Liver (tissue), 9 donors: ENCODE data around the gene RAB32. TPM values are rescaled to one million over a fixed set of nuclear protein-coding genes. Genes with fewer than 3 reads are reported as not detected.

Experiments
- DNase-seq: peaks from one replicate; pipeline ENCODE4 v3.0.0-alpha.2; 2017; ENCODE audit warnings: low spot score
- H3K27ac ChIP-seq, 2 donors: one replicate each; pipeline ENCODE4 v1.7.0; 2013; ENCODE audit warnings: inconsistent platforms in 2 of 2, low read length in 2 of 2, control low read depth in 1 of 2, low read depth in 1 of 2, mild to moderate bottlenecking in 1 of 2
- H3K27me3 ChIP-seq, 4 donors: one replicate each; pipeline versions ENCODE4 v1.6.1 to v1.7.0; 2013; ENCODE audit warnings: low read length in 3 of 4, inconsistent platforms in 1 of 4, mild to moderate bottlenecking in 1 of 4, moderate library complexity in 1 of 4; ENCODE audit not compliant: control insufficient read depth in 4 of 4, insufficient read depth in 4 of 4
- H3K36me3 ChIP-seq, 4 donors: one replicate each; pipeline versions ENCODE4 v1.6.1 to v1.7.0; 2013; ENCODE audit warnings: low read length in 3 of 4, mild to moderate bottlenecking in 3 of 4, low read depth in 1 of 4, moderate library complexity in 1 of 4; ENCODE audit not compliant: control insufficient read depth in 4 of 4, insufficient read depth in 3 of 4
- H3K4me1 ChIP-seq, 4 donors: one replicate each; pipeline versions ENCODE4 v1.6.1 to v1.7.0; 2013; ENCODE audit warnings: low read length in 3 of 4, mild to moderate bottlenecking in 3 of 4, moderate library complexity in 1 of 4; ENCODE audit not compliant: control insufficient read depth in 4 of 4, insufficient read depth in 4 of 4
- H3K4me3 ChIP-seq, 3 donors: one replicate each; pipeline versions ENCODE4 v1.6.1 to v1.7.0; 2013; ENCODE audit warnings: low read length in 3 of 3, control low read depth in 1 of 3, low read depth in 1 of 3, mild to moderate bottlenecking in 1 of 3
- H3K9ac ChIP-seq, 2 donors: one replicate each; pipeline ENCODE4 v1.7.0; 2013; ENCODE audit warnings: low read length in 2 of 2, mild to moderate bottlenecking in 2 of 2, moderate library complexity in 2 of 2, control low read depth in 1 of 2, low read depth in 1 of 2
- H3K9me3 ChIP-seq, 4 donors: one replicate each; pipeline versions ENCODE4 v1.6.1 to v1.7.0; 2013; ENCODE audit warnings: low read length in 3 of 4; ENCODE audit not compliant: control insufficient read depth in 4 of 4
- ATF3 ChIP-seq: IDR thresholded peaks from 2 replicates; pipeline ENCODE4 v1.6.1; 2016; ENCODE audit warnings: antibody characterized with exemption
- CTCF ChIP-seq: fragments of 150-350 bp; IDR thresholded peaks from 2 replicates; pipeline ENCODE4 v1.5.1; 2017; ENCODE audit warnings: improper control_type of control experiment, low read depth, low read length; ENCODE audit not compliant: missing input control
- EGR1 ChIP-seq, 2 donors: IDR thresholded peaks; 2 replicates each; pipeline ENCODE4 v1.6.1; 2016 to 2018; ENCODE audit warnings: antibody characterized with exemption in 2 of 2, low read depth in 2 of 2
- FOXA1 ChIP-seq: IDR thresholded peaks from 2 replicates; pipeline ENCODE4 v1.6.1; 2016; ENCODE audit warnings: antibody characterized with exemption
- FOXA2 ChIP-seq: IDR thresholded peaks from 2 replicates; pipeline ENCODE4 v1.6.1; 2016; ENCODE audit warnings: antibody characterized with exemption
- GABPA ChIP-seq, 2 donors: IDR thresholded peaks in 1 of 2; conservative IDR thresholded peaks in 1 of 2; 2 replicates each; pipeline ENCODE4 v1.6.1; 2016; ENCODE audit warnings: antibody characterized with exemption in 2 of 2, mild to moderate bottlenecking in 1 of 2, moderate library complexity in 1 of 2
- HNF4A ChIP-seq, 2 donors: conservative IDR thresholded peaks; 2 replicates each; pipeline ENCODE4 v1.6.1; 2016; ENCODE audit warnings: antibody characterized with exemption in 2 of 2, mild to moderate bottlenecking in 2 of 2
- HNF4G ChIP-seq: IDR thresholded peaks from 2 replicates; pipeline ENCODE4 v1.6.1; 2016; ENCODE audit warnings: antibody characterized with exemption
- JUND ChIP-seq, 2 donors: IDR thresholded peaks; 2 replicates each; pipeline ENCODE4 v1.6.1; 2016; ENCODE audit warnings: antibody characterized with exemption in 2 of 2
- MAX ChIP-seq: IDR thresholded peaks from 2 replicates; pipeline ENCODE4 v1.6.1; 2016; ENCODE audit warnings: antibody characterized with exemption
- NR2F2 ChIP-seq: IDR thresholded peaks from 2 replicates; pipeline ENCODE4 v1.6.1; 2016; ENCODE audit warnings: antibody characterized with exemption
- RAD21 ChIP-seq, 2 donors: IDR thresholded peaks; 2 replicates each; pipeline ENCODE4 v1.6.1; 2016; ENCODE audit warnings: antibody characterized with exemption in 2 of 2, mild to moderate bottlenecking in 2 of 2
- REST ChIP-seq: IDR thresholded peaks from 2 replicates; pipeline ENCODE4 v1.6.1; 2016; ENCODE audit warnings: antibody characterized with exemption, mild to moderate bottlenecking
- RXRA ChIP-seq, 2 donors: IDR thresholded peaks; 2 replicates each; pipeline ENCODE4 v1.6.1; 2017 to 2018; ENCODE audit warnings: antibody characterized with exemption in 2 of 2, mild to moderate bottlenecking in 1 of 2
- SP1 ChIP-seq: IDR thresholded peaks from 2 replicates; pipeline ENCODE4 v1.6.1; 2018; ENCODE audit warnings: antibody characterized with exemption, mild to moderate bottlenecking
- TAF1 ChIP-seq: conservative IDR thresholded peaks from 2 replicates; pipeline ENCODE4 v1.6.1; 2016; ENCODE audit warnings: antibody characterized with exemption, mild to moderate bottlenecking
- YY1 ChIP-seq: IDR thresholded peaks from 2 replicates; pipeline ENCODE4 v1.6.1; 2016; ENCODE audit warnings: antibody characterized with exemption, mild to moderate bottlenecking
- ZBTB33 ChIP-seq: IDR thresholded peaks from 2 replicates; pipeline ENCODE4 v1.6.1; 2016; ENCODE audit warnings: antibody characterized with exemption
- WGBS: extraction: QIAGEN DNeasy Blood & Tissue Kit; methylation state at CpG from one replicate; pipeline ENCODE4 v1.1.7; 2013; 5-methylcytosine and 5-hydroxymethylcytosine counted together
- polyA plus RNA-seq, 2 donors: library from polyadenylated mRNA; stranded (reverse) in 1 of 2; unstranded in 1 of 2; fragments of 200-250 nt in 1 of 2; fragments of >200 nt in 1 of 2; fragmentation: Nextera tagmentation in 1 of 2; extraction: Ambion mirVana in 1 of 2; gene quantifications; one replicate each; pipeline versions ENCODE4 v1.2.1 to v1.2.3, GENCODE V29; 2013 to 2015
- total RNA-seq, 2 donors: library from RNA; depleted of rRNA; stranded (reverse); fragments of >200 nt; gene quantifications; one replicate each; pipeline ENCODE4 v1.2.3, GENCODE V29; 2014
- donor health status: healthy.
- donor health status: healthy.
- donor health status: healthy.
- donor health status: healthy.
- donor health status: healthy.

The RAB32 gene
- total and polyA plus RNA-seq, 4 donors, result 13.6 to 49.9 (median 31.1) TPM

- Histone ChIP-seq H3K4me1 (no peaks in the 10 kb centered on the region), H3K27me3 (no peaks in the 10 kb centered on the region), H3K27ac (no peak overlapping the region), H3K36me3 (no peaks in the 10 kb centered on the region), H3K9me3 (peaks cover 0 to 4% (median 0%) of the 10 kb centered on the region in 4 donors), H3K9ac (no peak overlapping the region), H3K4me3 (no peak overlapping the region)
- TF ChIP-seq RXRA (IDR thresholded peaks at IDR 0.05), result no peak
- no peak for TF ChIP-seq MAX
- TF ChIP-seq CTCF, result no peak
- no peak for TF ChIP-seq HNF4A (conservative IDR thresholded peaks at IDR 0.05)
- TF ChIP-seq ZBTB33, result no peak
- TF ChIP-seq ATF3, result no peak
- no peak for TF ChIP-seq NR2F2
- no peak for TF ChIP-seq YY1
- no peak for TF ChIP-seq RAD21 (IDR thresholded peaks at IDR 0.05)
- TF ChIP-seq HNF4G, result no peak
- no peak for TF ChIP-seq EGR1 (IDR thresholded peaks at IDR 0.05; ENCODE audit: low read depth in 2 of 2)
- TF ChIP-seq SP1, result no peak
- no peak for TF ChIP-seq GABPA (IDR thresholded peaks at IDR 0.05 in 1 of 2, conservative IDR thresholded peaks at IDR 0.05 in 1 of 2)
- TF ChIP-seq FOXA2, result no peak
- TF ChIP-seq JUND (IDR thresholded peaks at IDR 0.05), result no peak
- no peak for TF ChIP-seq REST
- TF ChIP-seq FOXA1, result no peak
- TF ChIP-seq TAF1, result no peak
- no peak for DNase-seq
Measured at GRCh38 chr6:146578054-146578453, 34.4 kb downstream of the RAB32 start.

- Histone ChIP-seq H3K36me3 (no peaks in the 10 kb centered on the region), H3K4me1 (no peaks in the 10 kb centered on the region), H3K9ac (no peak overlapping the region), H3K4me3 (no peak overlapping the region), H3K9me3 (no peaks in the 10 kb centered on the region), H3K27me3 (no peaks in the 10 kb centered on the region), H3K27ac (no peak overlapping the region)
- DNase-seq, result no peak
- 69% methylated on average over 1 of the region's 1 CpG for WGBS
- TF ChIP-seq ATF3 (no peak), ZBTB33 (no peak), FOXA2 (no peak), YY1 (no peak), FOXA1 (no peak), GABPA (IDR thresholded peaks at IDR 0.05 in 1 of 2, conservative IDR thresholded peaks at IDR 0.05 in 1 of 2) (no peak), SP1 (no peak), HNF4A (conservative IDR thresholded peaks at IDR 0.05) (no peak), RXRA (IDR thresholded peaks at IDR 0.05) (no peak), HNF4G (no peak), MAX (no peak)
Measured at GRCh38 chr6:146581968-146582367, 38.3 kb downstream of the RAB32 start.
